ENCODE measurements around the gene WNT4.

WNT4 gene

DNA sequence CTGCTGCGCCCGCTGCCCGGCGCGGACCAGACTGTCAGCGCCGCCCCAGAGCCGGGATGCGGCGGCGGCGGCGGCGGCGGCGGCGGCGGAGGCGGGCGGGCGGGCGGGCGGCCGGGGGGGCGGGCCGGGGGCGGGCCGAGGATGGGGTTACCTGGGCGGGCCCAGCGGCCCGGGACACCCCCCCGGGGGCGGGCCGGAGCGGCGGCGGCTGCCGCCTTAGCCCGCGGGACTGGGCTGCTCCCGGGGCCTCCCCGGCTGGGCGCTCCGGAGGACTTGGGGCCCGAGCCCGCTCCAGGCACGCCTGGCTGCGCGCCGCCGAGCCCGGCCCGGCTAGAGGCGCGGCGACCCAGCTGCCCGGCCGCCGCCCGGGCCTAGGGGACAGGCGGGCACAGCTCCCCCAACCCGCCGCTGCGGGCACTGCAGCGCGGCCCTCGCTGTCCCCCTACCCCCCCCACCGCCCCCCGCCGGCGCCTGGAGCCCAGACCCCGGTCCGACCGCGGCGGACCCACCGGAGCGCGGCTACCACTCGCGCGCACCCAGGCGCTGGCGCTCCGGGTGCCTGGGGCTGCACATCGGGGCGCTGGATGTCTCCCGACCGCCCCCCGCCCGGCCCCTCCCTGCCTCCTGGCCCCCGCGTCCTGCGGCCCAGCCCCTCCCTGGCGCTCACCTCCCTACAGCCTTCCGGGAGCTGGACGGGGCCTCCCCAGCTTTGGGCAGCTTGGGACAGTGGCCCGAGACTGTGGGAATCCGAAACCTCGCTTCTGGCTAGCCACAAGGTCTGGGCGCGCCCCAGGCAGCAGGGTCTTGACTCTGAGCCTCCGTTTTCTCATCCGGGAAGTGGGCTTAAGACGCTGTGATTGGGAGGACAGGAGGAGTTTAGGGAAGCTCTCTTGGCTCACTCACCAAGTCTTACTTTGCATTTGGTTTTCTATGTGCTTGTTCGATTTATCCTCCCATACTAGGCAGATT lies at the start of gene WNT4:
WNT4 (minus strand) TSS at position 33 of the 969 bp plus-strand sequence. CDS start 175 bp downstream, outside the sequence.
- no peak for DNase-seq (ENCODE audit: low spot score)

DNA sequence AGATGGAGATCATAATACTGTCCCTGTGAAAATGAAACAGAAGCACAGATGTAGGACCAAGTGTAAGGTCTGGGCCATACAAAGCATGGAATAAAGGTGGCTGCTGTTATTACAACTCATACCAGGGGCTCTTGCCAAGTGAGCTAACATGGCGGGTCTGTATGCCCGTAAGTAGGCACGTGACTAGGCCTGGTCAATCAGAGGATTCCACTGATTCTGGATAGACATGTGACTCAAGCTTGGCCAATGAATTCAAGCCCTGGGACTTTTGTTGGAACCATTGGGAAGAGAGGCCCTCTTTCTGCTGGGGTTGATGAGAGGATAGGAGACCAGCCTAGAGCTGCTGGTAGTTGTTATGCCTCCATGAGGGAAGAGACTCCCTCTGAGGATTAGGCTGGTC lies 47.8 kb upstream of the WNT4 start:
- DNase-seq (ENCODE audit: low spot score), result no peak

DNA sequence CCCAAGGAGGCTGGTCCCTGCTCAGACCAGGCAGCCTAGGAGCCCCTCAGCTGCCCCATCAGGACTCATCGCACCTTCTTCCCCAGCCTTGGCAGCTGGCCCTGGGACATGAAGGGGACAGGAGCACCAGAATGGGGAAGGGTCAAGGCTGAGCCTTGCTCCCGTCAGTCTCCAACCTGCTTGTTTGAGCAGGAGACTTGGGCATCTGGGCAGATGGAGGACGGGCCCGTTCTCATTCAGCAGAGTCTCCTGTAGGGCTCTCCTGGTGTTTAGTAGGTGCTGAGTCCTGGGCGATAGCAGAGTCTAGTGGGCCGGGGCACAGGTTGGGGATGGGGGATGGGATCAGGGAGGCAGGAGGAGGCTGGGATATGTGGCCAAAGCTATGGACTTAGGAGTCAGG lies 47.4 kb upstream of the WNT4 start:
- no peak for DNase-seq (ENCODE audit: low spot score)

DNA sequence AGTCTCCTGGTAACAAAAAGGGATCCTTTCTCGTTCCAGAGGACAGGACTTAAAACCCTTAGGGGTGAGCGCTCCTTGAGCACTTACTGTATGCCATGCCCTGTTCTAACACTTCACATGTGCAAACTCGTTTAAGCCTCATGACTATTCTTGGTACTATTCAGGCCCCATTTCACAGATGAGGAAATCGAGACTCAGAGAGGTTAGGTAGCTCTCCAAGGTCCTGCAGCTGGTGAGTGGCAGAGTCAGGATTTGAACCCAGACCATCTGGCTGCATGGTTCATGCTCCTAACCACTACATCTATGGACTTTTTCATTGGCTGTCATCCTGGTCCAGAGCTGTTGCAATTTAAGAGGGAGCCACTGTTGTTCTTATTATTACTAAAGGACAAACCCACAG lies 46.7 kb upstream of the WNT4 start:
- no peak for DNase-seq (ENCODE audit: low spot score)

GRCh38 chr1:22188914-22189313 lies 46.0 kb upstream of the WNT4 start:
- DNase-seq (ENCODE audit: low spot score), result no peak

- DNase-seq (ENCODE audit: low spot score), result no peak
Measured at GRCh38 chr1:22188436-22188835, 45.5 kb upstream of the WNT4 start.

- DNase-seq (ENCODE audit: low spot score), result no peak
Measured at GRCh38 chr1:22186311-22186710, 43.4 kb upstream of the WNT4 start.

DNA sequence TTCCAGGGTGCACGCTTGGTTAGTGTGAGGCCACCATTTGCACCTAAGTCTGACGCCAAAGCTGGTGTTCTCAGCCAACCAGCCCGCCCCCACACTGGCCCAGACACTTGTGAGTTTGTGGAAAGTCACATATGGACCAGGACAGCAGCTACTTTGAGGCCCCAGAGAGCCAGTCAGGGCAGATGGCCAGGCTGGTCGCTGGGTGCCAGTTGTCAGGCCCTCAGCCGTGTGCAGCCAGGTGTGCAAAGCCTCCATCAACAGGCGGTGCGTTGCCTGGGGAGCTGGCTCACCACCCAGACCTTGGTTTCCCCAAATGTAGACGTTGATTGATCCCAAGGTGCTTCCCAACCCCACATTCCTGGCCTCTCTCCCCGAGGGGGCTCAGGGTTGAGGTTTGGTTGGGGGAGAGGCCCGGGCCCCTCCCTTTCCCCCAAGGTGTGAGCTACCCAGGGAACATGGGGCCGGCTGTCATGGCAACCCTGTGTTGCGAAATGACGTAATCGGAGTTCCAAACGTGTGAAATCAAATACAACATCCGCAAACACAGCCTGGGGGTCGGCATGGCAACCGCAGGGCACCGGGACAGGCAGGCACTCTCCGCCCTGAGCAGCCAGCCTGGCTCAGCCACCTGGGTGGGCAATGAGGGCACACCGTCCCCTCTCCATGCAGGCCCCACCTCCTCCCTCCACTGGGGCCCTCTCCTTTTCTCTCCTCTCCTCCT lies 42.2 kb upstream of the WNT4 start:
- DNase-seq (ENCODE audit: low spot score), result no peak

DNA sequence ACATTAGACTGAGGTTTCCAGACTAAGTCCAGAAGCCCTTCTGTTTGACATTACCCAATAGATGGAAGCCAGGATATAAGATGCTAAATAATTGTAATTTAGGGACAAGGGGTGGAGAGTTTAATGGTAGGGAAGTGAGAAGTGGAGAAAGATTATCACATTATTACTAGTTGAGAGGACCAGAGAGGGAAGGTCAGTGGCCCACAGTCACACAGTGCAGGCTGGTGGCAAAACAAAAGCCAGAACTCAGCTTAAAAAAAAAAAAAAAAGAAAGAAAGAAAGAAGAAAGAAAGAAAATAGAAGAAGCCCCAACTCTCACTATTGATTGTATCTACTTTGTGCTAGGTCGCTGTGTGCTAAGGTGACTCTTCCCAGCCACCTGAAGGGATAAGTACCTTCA lies 41.6 kb upstream of the WNT4 start:
- no peak for DNase-seq (ENCODE audit: low spot score)

GRCh38 chr1:22182715-22183114 lies 39.8 kb upstream of the WNT4 start:
- no peak for DNase-seq (ENCODE audit: low spot score)

- DNase-seq (ENCODE audit: low spot score), result no peak
Measured at GRCh38 chr1:22179197-22179803, 36.4 kb upstream of the WNT4 start.

- no peak for DNase-seq (ENCODE audit: low spot score)
Measured at GRCh38 chr1:22177354-22178003, 34.6 kb upstream of the WNT4 start.

DNA sequence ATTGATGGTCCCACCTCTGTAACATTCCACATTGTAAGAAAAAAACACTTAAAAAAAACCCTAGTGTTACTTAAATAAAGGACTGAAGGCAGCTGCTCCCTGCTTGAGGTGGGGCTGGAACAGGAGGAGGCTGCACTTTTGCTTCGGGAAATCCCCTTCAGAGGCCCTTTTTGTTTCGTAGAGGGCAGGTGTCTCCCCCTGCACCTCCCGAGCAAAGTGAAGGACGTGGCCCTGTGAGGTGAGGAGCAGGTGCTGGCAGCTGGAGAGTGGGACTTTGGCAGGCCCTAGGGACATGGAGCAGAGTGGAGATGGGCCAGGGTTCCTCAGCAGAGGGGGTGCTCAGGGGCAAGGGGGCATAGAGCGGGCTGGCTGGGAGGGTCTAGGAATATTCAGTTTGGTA lies 33.4 kb upstream of the WNT4 start:
- DNase-seq (ENCODE audit: low spot score), result no peak

DNA sequence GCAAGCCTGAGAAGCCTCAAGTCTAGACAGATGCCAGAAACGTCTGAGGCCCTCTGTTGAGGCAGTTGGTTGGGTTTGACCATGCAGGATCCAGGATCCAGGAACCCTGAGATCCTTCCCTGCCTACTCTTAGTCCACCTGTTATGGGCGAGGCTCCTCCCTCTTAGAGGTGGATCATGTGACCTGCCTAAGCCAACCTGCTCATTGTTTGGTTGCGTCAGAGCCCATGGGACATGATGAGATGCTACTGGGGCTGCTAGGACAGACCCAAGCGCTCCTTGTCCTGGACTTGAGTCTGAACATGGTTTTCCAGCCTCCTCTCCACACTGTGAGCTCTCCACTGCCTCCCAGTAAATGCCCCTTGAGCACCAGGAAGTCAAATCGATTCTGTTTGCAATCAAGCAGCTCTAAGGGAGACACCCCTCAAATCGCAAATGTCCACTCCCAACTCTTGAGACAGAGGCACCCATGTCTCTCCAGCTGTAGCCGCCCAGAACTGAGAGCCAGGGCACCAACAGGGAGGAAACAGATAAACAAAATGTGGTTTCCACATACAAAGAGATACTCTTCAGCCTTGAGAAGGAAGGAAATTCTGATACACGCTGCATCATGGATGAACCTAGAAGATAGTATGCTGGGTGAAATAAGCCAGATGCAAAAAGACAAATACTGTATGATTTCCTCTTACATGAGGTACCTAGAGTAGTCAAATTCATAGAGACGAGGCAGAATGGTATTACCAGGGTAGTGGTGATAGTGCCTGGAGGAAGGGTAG lies 31.7 kb upstream of the WNT4 start:
- no peak for DNase-seq (ENCODE audit: low spot score)

GRCh38 chr1:22171951-22172715 lies 29.2 kb upstream of the WNT4 start:
- DNase-seq (ENCODE audit: low spot score), result no peak

- no peak for DNase-seq (ENCODE audit: low spot score)
Measured at GRCh38 chr1:22169816-22170215, 26.9 kb upstream of the WNT4 start.

DNA sequence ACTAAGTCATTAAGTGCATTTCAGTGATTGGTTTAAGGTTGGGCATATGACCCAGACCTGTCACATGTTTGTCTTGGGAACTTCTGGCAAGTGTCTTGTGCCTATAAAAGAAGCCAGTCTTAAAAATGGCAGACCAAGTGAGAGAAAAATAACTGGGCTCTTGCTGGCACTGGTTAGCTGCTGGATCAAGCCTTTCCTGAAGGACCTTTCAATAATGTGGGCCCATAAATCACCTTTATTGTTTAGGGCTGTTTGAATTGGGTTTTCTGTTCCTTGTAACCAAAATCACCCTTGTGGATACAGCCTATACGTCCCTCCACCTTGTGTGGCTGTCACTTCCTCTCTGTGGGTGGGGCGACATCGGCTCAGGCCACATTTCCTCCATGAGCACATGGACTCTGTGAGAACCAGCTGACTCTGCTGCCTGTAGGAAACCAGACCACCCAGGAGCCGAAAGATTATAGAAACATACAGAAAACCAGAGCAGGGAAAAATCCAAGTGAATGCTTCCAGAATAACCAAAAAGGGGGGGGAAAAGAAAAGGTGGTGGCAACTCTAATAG lies 25.6 kb upstream of the WNT4 start:
- no peak for DNase-seq (ENCODE audit: low spot score)

- no peak for DNase-seq (ENCODE audit: low spot score)
Measured at GRCh38 chr1:22166439-22166838, 23.5 kb upstream of the WNT4 start.

DNA sequence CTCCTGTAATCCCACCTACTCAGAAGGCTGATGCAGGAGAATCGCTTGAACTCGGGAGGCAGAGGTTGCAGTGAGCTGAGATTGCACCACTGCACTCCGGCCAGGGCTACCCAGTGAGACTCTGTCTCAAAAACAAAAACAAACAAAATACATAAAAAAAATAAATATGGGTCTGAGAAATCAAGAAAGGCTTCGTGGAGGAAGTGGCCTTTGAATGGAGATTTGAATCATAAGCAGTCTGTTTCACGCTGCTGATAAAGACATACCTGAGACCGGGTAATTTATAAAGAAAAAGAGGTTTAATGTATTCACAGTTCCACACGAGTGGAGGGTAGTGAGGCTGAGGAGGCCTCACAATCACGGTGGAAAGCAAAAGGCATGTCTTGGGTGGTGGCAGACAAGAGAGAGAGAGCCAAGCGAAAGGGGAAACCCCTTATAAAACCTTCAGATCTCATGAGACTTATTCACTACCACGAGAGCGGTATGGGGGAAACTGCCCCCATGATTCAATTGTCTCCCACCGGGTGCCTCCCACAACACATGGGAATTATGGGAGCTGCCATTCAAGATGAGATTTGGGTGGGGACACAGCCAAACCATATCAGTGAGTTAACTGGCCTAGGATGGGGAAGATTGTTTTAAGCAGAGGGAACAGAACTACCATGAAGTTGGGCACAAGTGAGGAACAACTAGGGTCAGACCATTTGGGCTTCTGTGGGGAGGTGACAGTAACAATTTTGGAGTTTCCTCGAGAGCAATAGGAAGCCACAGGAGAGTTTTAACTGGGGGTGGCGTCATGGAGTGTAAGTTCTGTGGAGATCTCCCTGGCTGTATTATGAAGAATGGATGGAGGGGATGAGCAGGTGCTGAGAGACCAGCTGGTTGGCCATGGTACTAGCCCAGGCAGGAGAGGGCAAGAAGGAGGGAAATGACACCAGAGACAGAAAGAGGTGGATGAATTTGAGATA lies 22.2 kb upstream of the WNT4 start:
- no peak for DNase-seq (ENCODE audit: low spot score)
